Mesendoderm (in vitro differentiated cells): ENCODE data around the gene BRMS1.

ENCODE experiments used
- DNase-seq: peaks from one replicate; pipeline ENCODE4 v3.0.0; 2013
- H2AK5ac ChIP-seq: 2 replicates; pipeline ENCODE4 v1.6.1; 2013; ENCODE audit warnings: low read length, inconsistent platforms
- H2BK120ac ChIP-seq: 2 replicates; pipeline ENCODE4 v1.6.1; 2013; ENCODE audit warnings: low read depth, mild to moderate bottlenecking, low read length, moderate library complexity, mixed read lengths
- H2BK15ac ChIP-seq: replicated peaks from 2 replicates; pipeline ENCODE4 v1.6.1; 2013; ENCODE audit warnings: low read depth, mild to moderate bottlenecking, moderate library complexity
- H2BK5ac ChIP-seq: 2 replicates; pipeline ENCODE4 v1.6.1; 2013; ENCODE audit warnings: low read length, inconsistent platforms
- H3K18ac ChIP-seq: 2 replicates; pipeline ENCODE4 v1.6.1; 2013; ENCODE audit warnings: mild to moderate bottlenecking, low read length, mixed read lengths
- H3K23ac ChIP-seq: one replicate; pipeline ENCODE4 v1.6.1; 2013; ENCODE audit warnings: low read length
- H3K27ac ChIP-seq: 2 replicates; pipeline ENCODE4 v1.5.1; 2013; ENCODE audit warnings: low read depth, mild to moderate bottlenecking, inconsistent platforms, low read length, moderate library complexity
- H3K27me3 ChIP-seq: 2 replicates; pipeline ENCODE4 v1.6.1; 2013; ENCODE audit warnings: low read length, control low read depth, mild to moderate bottlenecking, inconsistent platforms; ENCODE audit not compliant: insufficient read depth, poor library complexity
- H3K36me3 ChIP-seq: 2 replicates; pipeline ENCODE4 v1.6.1; 2013; ENCODE audit warnings: low read length, inconsistent platforms; ENCODE audit not compliant: control insufficient read depth, insufficient read depth
- H3K4ac ChIP-seq: one replicate; pipeline ENCODE4 v1.6.1; 2013; ENCODE audit warnings: low read depth, mild to moderate bottlenecking, low read length, moderate library complexity
- H3K4me1 ChIP-seq: 2 replicates; pipeline ENCODE4 v1.6.1; 2013; ENCODE audit warnings: low read depth, low read length, inconsistent platforms; ENCODE audit not compliant: control insufficient read depth
- H3K4me2 ChIP-seq: 2 replicates; pipeline ENCODE4 v1.6.1; 2013; ENCODE audit warnings: low read length
- H3K4me3 ChIP-seq: 2 replicates; pipeline ENCODE4 v1.5.1; 2013; ENCODE audit warnings: mild to moderate bottlenecking, low read length
- H3K56ac ChIP-seq: one replicate; pipeline ENCODE4 v1.6.1; 2013; ENCODE audit warnings: low read length
- H3K79me1 ChIP-seq: 2 replicates; pipeline ENCODE4 v1.6.1; 2013; ENCODE audit warnings: low read length, inconsistent platforms
- H3K79me2 ChIP-seq: 2 replicates; pipeline ENCODE4 v1.6.1; 2013; ENCODE audit warnings: mild to moderate bottlenecking, low read length; ENCODE audit not compliant: control insufficient read depth, insufficient read depth
- H3K9ac ChIP-seq: 2 replicates; pipeline ENCODE4 v1.6.1; 2013; ENCODE audit warnings: low read length, inconsistent platforms
- H4K5ac ChIP-seq: one replicate; pipeline ENCODE4 v1.6.1; 2013; ENCODE audit warnings: low read length
- H4K8ac ChIP-seq: one replicate; pipeline ENCODE4 v1.6.1; 2013; ENCODE audit warnings: low read depth, mild to moderate bottlenecking, control low read depth, low read length, moderate library complexity
- WGBS: extraction: QIAGEN DNeasy Blood & Tissue Kit; methylation state at CpG from one replicate; pipeline ENCODE4 v1.1.7; 2013; ENCODE audit warnings: low lambda C conversion rate, missing lambda C conversion rate; ENCODE audit not compliant: insufficient coverage; ENCODE audit errors: extremely low coverage; 5-methylcytosine and 5-hydroxymethylcytosine counted together

The BRMS1 gene

DNA sequence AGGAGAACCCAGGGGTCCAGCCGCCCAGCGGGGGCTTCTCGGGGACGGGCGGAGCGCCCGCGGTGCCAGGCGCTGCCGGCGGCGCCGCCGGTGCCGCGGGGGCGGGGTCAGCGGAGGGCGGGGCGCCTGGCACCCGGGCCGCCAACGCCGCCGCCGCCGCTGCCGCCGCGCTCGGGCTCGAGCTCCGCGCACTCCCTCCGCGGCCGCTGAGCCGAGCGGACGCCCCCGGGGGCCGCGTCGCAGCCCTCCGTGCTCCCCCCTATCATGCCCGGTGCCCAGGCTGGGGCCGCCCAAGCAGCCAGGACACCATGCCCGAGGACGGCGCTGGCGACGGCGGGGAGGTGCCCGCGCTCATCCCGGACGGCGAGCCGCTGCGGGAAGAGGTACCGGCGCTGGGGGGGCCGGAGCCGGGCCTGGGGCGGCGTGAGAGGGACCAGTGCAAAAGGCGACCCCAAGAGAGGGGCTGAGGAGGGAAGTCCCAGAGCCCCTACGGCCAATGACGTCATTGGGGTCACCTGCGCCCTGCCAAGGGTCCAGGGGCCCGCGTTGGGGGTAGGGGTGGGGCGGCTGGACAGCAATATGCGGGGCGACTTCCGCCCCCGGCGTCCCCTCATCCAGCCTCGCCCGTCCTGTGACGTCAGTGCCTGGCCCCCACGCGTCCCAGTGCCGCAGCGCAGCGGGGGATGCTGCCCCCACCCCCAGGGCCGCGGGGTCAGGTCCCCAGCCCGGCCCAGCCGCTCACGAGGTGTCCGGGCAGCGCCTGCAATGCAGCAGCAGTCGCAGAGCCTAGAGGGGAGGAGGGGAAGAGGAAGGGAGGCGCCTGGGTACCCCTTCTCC, 53.0 kb downstream of the BRMS1 start, which contains the start of gene TMEM151A:
TMEM151A (plus strand) TSS at position 189 of the 837 bp plus-strand sequence; CDS start at position 309, 120 bp downstream.
- no CpG with 5 or more reads among the region's 95 CpGs for WGBS
- H3K18ac ChIP-seq, result no peak within 1 kb of the TSS
- no peak within 1 kb of the TSS for H2AK5ac ChIP-seq
- no peak within 1 kb of the TSS for H3K4ac ChIP-seq
- no peak within 1 kb of the TSS for H2BK15ac ChIP-seq
- no peak within 1 kb of the TSS for H4K5ac ChIP-seq
- no peak within 1 kb of the TSS for H3K4me3 ChIP-seq
- H3K27me3 ChIP-seq, result peaks cover 15% of the 10 kb centered on the region
- peaks cover 8% of the 10 kb centered on the region for H3K79me1 ChIP-seq
- H3K23ac ChIP-seq, result peak within 1 kb of the TSS; percentile 24
- DNase-seq, result no peak
- H4K8ac ChIP-seq, result no peak within 1 kb of the TSS
- H2BK5ac ChIP-seq, result no peak within 1 kb of the TSS
- H3K9ac ChIP-seq, result no peak within 1 kb of the TSS
- peaks cover 2% of the 10 kb centered on the region for H3K4me1 ChIP-seq
- no peak within 1 kb of the TSS for H3K56ac ChIP-seq
- peaks cover 6% of the 10 kb centered on the region for H3K79me2 ChIP-seq
- peak within 1 kb of the TSS; percentile 38 for H3K4me2 ChIP-seq
- H3K27ac ChIP-seq, result no peak within 1 kb of the TSS
- no peaks in the 10 kb centered on the region for H3K36me3 ChIP-seq
- no peak within 1 kb of the TSS for H2BK120ac ChIP-seq

DNA sequence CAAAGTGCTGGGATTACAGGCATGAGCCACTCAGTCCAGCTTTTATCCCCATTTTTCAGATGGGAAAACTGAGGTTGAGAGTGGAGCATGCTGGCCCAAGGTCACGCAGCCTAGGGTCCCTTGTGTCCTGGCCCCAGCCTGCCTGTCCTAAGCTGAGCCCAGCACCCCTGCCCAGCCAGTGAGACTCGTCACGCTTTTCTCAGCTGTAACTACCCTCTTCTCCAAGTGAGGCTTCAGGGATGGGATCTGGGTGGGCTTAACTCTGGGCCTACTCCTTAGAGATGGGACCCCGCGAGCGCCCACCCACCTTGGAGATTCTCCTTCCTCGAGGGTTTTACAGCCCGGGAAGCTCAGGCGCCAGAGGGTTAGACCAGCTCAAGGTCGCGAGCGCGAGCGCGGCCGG, 53.6 kb downstream of the BRMS1 start:
- no CpG with 5 or more reads among the region's 16 CpGs for WGBS
- Histone ChIP-seq H3K4ac (no peak overlapping the region), H3K79me2 (peaks cover 6% of the 10 kb centered on the region), H2AK5ac (no peak overlapping the region), H3K36me3 (no peaks in the 10 kb centered on the region), H3K4me1 (peaks cover 2% of the 10 kb centered on the region), H3K79me1 (peaks cover 8% of the 10 kb centered on the region), H4K5ac (no peak overlapping the region), H3K4me2 (no peak overlapping the region), H2BK5ac (no peak overlapping the region), H2BK15ac (no peak overlapping the region), H4K8ac (no peak overlapping the region), H2BK120ac (no peak overlapping the region), H3K23ac (no peak overlapping the region), H3K4me3 (no peak overlapping the region), H3K9ac (no peak overlapping the region), H3K18ac (no peak overlapping the region), H3K27ac (no peak overlapping the region), H3K56ac (no peak overlapping the region), H3K27me3 (peaks cover 15% of the 10 kb centered on the region)
- no peak for DNase-seq

DNA sequence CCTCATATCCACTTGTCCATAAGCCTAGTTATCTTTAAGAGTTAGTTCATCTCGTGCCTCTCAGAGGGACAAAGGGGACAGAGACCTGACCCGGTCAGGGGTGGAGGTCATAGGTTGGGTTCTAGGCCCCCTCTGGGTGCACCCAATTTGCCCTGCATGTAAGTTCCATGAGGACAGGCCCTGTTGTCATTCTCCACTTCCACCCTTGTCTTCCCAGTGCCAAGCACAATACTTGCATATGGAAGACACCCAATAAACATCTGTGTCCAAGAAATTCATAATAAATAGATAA, 54.6 kb downstream of the BRMS1 start:
- Histone ChIP-seq H3K4me1 (peaks cover 2% of the 10 kb centered on the region), H3K27me3 (peaks cover 15% of the 10 kb centered on the region), H3K4ac (no peak overlapping the region), H4K5ac (no peak overlapping the region), H2AK5ac (no peak overlapping the region), H3K4me3 (no peak overlapping the region), H3K23ac (no peak overlapping the region), H3K79me2 (peaks cover 6% of the 10 kb centered on the region), H3K18ac (no peak overlapping the region), H3K36me3 (no peaks in the 10 kb centered on the region), H3K79me1 (peaks cover 8% of the 10 kb centered on the region), H2BK5ac (no peak overlapping the region), H2BK120ac (no peak overlapping the region), H3K27ac (no peak overlapping the region), H2BK15ac (no peak overlapping the region), H3K9ac (no peak overlapping the region), H3K4me2 (no peak overlapping the region), H4K8ac (no peak overlapping the region), H3K56ac (no peak overlapping the region)
- no peak for DNase-seq
- WGBS, result no CpG with 5 or more reads among the region's 2 CpGs

DNA sequence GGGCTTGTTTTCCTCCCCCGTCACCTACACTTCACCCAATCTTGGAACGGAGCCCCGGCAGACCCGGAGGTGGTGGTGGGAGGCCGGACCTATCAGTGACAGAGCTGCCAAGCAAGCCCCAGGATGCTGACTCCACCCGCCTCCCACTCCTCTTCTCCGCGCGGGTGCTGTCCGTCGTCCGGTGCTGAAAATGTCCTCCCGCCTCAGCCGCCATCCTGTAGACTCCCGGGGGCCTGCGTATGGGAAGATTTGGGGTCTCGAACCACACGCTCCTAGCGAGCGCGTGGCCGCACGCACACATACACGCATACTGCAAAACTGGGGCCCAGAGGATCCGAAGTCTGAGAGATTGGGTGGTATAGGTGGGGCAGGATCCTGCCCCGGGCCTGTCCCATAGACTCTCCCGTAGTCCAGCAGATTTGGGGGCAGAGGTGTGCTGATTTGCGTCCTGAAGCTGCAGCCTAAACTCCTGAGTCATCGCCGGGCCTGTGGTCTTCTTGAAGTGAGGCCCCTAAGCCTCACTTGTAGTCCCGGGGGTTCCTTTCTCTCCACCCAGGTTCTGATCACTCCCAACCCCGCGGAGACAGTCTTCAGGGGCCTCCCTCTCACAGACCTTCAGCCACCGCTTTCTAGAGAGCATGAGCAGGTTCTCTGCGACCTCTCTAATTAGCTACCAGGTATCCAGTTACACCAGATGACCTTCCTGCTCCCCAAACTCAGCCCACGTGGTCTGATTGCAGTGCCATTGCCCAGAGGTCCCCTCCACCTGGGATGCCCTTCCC, 55.2 kb downstream of the BRMS1 start:
- H3K23ac ChIP-seq, result no peak overlapping the region
- no peak overlapping the region for H4K5ac ChIP-seq
- no peak overlapping the region for H4K8ac ChIP-seq
- DNase-seq, result peak; percentile 94
- H3K4me2 ChIP-seq, result peak overlapping the region; percentile 71
- H3K4ac ChIP-seq, result no peak overlapping the region
- H2AK5ac ChIP-seq, result no peak overlapping the region
- H3K27ac ChIP-seq, result peak overlapping the region; percentile 81
- peak overlapping the region; percentile 88 for H3K56ac ChIP-seq
- H3K4me1 ChIP-seq, result peaks cover 2% of the 10 kb centered on the region
- no peak overlapping the region for H2BK15ac ChIP-seq
- H3K27me3 ChIP-seq, result peaks cover 15% of the 10 kb centered on the region
- H2BK120ac ChIP-seq, result no peak overlapping the region
- H3K18ac ChIP-seq, result no peak overlapping the region
- H3K36me3 ChIP-seq, result no peaks in the 10 kb centered on the region
- H3K79me2 ChIP-seq, result peaks cover 6% of the 10 kb centered on the region
- peak overlapping the region; percentile 73 for H3K9ac ChIP-seq
- no CpG with 5 or more reads among the region's 36 CpGs for WGBS
- peaks cover 8% of the 10 kb centered on the region for H3K79me1 ChIP-seq
- H2BK5ac ChIP-seq, result no peak overlapping the region
- H3K4me3 ChIP-seq, result peak overlapping the region; percentile 51

DNA sequence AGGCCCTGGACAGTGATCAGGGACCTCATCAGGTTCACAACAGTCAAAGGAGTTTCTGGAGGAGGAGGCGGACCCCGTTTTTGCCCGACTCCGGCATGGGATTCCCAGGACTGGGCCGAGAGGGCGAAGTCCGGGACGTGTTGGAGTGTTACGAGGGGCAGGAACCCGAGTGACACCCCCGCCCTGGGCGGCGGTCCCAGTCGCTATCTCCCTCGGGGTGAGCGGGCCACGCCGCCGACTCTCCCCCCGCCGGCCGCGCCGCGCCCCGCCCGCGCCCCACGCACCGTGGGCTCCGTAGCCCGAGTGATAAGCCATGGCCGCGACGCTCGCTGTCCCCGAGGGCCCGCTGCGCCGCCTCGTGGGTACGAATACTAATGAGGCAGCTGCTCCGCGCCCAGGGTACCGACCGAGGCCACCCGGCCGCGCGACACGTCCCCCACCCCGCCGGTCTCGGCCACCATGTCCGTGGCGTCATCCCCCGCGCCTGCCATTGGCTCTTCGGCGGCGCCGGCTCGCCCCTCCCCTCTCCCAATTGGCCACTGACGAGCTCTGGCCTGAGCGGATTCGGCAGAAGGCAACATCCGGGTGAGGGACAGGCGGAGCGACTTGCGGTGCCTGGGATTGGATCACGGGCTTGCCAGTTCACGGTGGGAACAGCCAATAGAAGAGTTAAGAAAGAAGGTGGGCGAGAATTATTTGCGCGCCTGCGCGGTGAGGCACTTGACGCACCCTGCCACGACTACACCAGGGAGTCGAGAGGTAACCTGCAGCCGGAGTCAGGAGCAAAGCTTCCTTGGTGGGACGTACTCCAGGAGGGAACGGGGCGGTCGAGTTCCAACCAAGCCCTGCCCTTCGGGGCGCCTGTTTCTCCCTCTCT, 56.0 kb downstream of the BRMS1 start, which contains the start of gene YIF1A:
YIF1A (minus strand) TSS at position 473 of the 877 bp plus-strand sequence; CDS start at position 315, 158 bp downstream.
- peaks cover 6% of the 10 kb centered on the region for H3K79me2 ChIP-seq
- H3K18ac ChIP-seq, result peak within 1 kb of the TSS; percentile 86
- no peak within 1 kb of the TSS for H4K5ac ChIP-seq
- H3K27me3 ChIP-seq, result peaks cover 15% of the 10 kb centered on the region
- H3K36me3 ChIP-seq, result no peaks in the 10 kb centered on the region
- H3K79me1 ChIP-seq, result peaks cover 8% of the 10 kb centered on the region
- no peak within 1 kb of the TSS for H3K23ac ChIP-seq
- H2BK120ac ChIP-seq, result no peak within 1 kb of the TSS
- H4K8ac ChIP-seq, result no peak within 1 kb of the TSS
- no peak within 1 kb of the TSS for H2BK15ac ChIP-seq
- WGBS, result no CpG with 5 or more reads among the region's 87 CpGs
- peak within 1 kb of the TSS; percentile 81 for H3K27ac ChIP-seq
- H3K56ac ChIP-seq, result peak within 1 kb of the TSS; percentile 95
- DNase-seq, result peak; percentile 100
- H3K4me3 ChIP-seq, result peak within 1 kb of the TSS; percentile 89
- peak within 1 kb of the TSS; percentile 94 for H3K9ac ChIP-seq
- H3K4ac ChIP-seq, result peak within 1 kb of the TSS; percentile 70
- peak within 1 kb of the TSS; percentile 43 for H2BK5ac ChIP-seq
- peak within 1 kb of the TSS; percentile 82 for H2AK5ac ChIP-seq
- peaks cover 2% of the 10 kb centered on the region for H3K4me1 ChIP-seq
- H3K4me2 ChIP-seq, result peak within 1 kb of the TSS; percentile 98
